Stimulated activated CD8-positive, alpha-beta memory T cell treated with anti-CD3 and anti-CD28 coated beads, Interleukin-12 subunit alpha, Interleukin-12 subunit beta, amount 100 ng/mL, for 4 hours (primary cell): ENCODE data around the gene COL20A1.

Source experiments
- DNase-seq: peaks from one replicate; pipeline ENCODE4 v3.0.0-alpha.2; 2020; ENCODE audit warnings: low read depth

Gene COL20A1

GRCh38 chr20:63363013-63363957, 70.3 kb downstream of the COL20A1 start:
- no peak for DNase-seq

GRCh38 chr20:63363981-63364561, 71.1 kb downstream of the COL20A1 start:
- no peak for DNase-seq

- DNase-seq: no peak
Measured at GRCh38 chr20:63364801-63365585, 72.0 kb downstream of the COL20A1 start.

GRCh38 chr20:63365601-63366389, 72.8 kb downstream of the COL20A1 start:
- DNase-seq: no peak

- no peak for DNase-seq
Measured at GRCh38 chr20:63366390-63367365, 73.7 kb downstream of the COL20A1 start.

GRCh38 chr20:63367446-63368055, 74.6 kb downstream of the COL20A1 start:
- DNase-seq: no peak

GRCh38 chr20:63368151-63368550, 75.2 kb downstream of the COL20A1 start:
- DNase-seq: no peak

- DNase-seq: no peak
Measured at GRCh38 chr20:63369024-63369530, 76.1 kb downstream of the COL20A1 start.

- no peak for DNase-seq
Measured at GRCh38 chr20:63369724-63370617, 77.0 kb downstream of the COL20A1 start.

- DNase-seq: no peak
Measured at GRCh38 chr20:63370618-63371187, 77.7 kb downstream of the COL20A1 start.

GRCh38 chr20:63371291-63371865, 78.4 kb downstream of the COL20A1 start:
- DNase-seq: no peak

GRCh38 chr20:63372971-63373885, 80.2 kb downstream of the COL20A1 start:
- no peak for DNase-seq

GRCh38 chr20:63373996-63374395, 81.0 kb downstream of the COL20A1 start:
- DNase-seq: no peak

GRCh38 chr20:63374504-63374903, 81.5 kb downstream of the COL20A1 start:
- DNase-seq: no peak

GRCh38 chr20:63375438-63375837, 82.5 kb downstream of the COL20A1 start:
- no peak for DNase-seq

GRCh38 chr20:63376283-63377250, 83.6 kb downstream of the COL20A1 start:
- no peak for DNase-seq
